PC-9 (cell line): ENCODE data around the gene AKNAD1.

Source experiments
- EZH2 ChIP-seq: fragments of 200-600 bp; sonication (generic); IDR thresholded peaks from 2 replicates; pipeline ENCODE4 v1.8.0; 2017; ENCODE audit warnings: antibody characterized with exemption, low read depth
- TF ChIP-seq, protein P1 (sequence below): fragments of 200-600 bp; sonication (generic); conservative IDR thresholded peaks from 2 replicates; pipeline ENCODE4 v1.6.1; 2017; ENCODE audit warnings: mixed run types, antibody characterized with exemption, mild to moderate bottlenecking, moderate library complexity

DNA sequence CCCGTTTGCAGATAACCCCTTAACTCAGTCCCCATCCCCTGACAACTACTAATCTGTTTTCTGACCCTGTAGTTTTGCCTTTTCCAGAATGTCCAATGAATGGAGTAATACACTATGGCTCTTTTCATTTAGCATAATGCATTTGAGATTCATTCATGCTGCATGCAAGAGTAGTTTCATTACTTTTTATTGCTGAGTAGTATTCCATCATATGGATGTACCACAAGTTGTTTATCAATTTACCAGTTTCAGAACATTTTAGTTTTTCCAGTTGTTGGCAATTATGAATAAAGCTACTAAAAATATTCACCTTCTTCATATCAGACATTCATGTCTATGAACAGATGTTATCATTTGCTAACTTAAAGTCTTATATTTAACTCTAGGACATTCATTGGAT is 65.1 kb downstream of the AKNAD1 start:
- TF ChIP-seq, protein P1, sequence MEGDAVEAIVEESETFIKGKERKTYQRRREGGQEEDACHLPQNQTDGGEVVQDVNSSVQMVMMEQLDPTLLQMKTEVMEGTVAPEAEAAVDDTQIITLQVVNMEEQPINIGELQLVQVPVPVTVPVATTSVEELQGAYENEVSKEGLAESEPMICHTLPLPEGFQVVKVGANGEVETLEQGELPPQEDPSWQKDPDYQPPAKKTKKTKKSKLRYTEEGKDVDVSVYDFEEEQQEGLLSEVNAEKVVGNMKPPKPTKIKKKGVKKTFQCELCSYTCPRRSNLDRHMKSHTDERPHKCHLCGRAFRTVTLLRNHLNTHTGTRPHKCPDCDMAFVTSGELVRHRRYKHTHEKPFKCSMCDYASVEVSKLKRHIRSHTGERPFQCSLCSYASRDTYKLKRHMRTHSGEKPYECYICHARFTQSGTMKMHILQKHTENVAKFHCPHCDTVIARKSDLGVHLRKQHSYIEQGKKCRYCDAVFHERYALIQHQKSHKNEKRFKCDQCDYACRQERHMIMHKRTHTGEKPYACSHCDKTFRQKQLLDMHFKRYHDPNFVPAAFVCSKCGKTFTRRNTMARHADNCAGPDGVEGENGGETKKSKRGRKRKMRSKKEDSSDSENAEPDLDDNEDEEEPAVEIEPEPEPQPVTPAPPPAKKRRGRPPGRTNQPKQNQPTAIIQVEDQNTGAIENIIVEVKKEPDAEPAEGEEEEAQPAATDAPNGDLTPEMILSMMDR, result no peak
- no peak for TF ChIP-seq EZH2
